Effector CD8-positive, alpha-beta T cell (primary cell): Measurements from ENCODE around the gene GPR42.

Source experiments
- DNase-seq: peaks from one replicate; lab custom pipeline; 2025; lab: John Stamatoyannopoulos, UW
- total RNA-seq, 4 experiments: gene quantifications; one replicate each; lab custom pipeline; 2026; lab: John Stamatoyannopoulos, UW

Gene GPR42, protein sequence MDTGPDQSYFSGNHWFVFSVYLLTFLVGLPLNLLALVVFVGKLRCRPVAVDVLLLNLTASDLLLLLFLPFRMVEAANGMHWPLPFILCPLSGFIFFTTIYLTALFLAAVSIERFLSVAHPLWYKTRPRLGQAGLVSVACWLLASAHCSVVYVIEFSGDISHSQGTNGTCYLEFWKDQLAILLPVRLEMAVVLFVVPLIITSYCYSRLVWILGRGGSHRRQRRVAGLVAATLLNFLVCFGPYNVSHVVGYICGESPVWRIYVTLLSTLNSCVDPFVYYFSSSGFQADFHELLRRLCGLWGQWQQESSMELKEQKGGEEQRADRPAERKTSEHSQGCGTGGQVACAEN
- 0 reads per million in 4 experiments for total RNA-seq

GRCh38 chr19:35370722-35371121 is at the start of gene GPR42:
Gene GPR42, plus strand, starts transcription at chr19:35371068. Its CDS starts 292 bp downstream, at chr19:35371360.
- DNase-seq, result no peak

- no peak for DNase-seq
These were observed 49.6 kb upstream of the GPR42 start for GRCh38 chr19:35321291-35321690.

DNA sequence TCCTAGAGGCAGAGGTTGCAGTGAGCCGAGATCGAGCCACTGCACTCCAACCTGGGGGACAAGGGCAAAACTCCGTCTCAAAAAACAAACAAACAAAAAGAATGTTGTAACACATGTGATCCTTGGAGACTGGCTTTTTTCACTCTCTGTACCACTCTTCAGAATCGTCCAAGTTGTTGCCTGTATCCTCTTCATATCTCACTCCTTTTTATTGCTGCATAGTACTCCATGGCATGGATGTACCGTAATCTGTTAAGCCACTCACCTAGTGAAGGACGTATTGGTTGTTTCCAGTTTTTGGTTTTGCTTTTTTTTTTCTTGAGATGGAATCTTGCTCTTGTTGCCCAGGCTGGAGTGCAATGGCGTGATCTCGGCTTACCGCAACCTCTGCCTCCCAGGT is 48.9 kb upstream of the GPR42 start:
- DNase-seq, result no peak

DNA sequence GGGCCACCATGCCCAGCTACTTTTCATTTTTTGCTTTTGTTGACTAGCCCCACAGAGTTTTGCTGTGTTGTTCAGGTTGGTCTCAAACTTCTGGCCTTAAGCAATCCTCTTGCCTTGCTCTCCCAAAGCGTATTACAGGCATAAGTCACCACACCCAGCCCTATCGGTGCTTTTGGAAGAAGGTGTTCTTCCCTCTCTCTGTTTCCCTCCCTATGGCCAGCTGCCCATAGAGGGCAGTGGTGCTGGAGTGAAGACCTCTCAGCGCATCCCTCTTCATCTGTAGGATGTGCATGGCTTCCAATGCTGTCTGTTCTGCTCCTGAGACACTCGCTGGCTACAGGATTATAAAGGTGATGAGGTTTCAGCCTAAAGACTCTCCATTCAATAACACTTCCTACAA is 43.2 kb upstream of the GPR42 start:
- DNase-seq, result no peak

DNA sequence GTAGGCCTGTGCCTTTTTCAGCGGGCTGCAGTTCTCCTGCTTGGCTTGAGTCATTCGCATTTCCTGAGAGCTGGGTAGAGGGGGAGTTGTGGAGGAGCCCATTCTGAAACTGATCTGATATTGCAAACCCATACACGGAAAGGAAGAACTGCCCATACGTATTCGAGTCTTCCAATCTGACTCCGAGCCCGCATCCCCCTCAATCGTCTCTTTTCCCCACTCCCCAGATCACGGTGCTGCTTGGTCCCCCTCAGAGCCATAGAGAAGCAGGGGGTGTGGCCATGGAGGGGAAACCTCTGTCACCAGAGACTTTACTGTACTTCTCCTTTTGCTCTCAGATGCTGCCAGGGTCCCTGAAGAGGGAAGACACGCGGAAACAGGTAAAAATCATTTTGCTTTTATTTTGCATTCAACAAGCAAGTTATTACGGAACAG is 42.0 kb upstream of the GPR42 start, which contains the start of gene CD22:
CD22 (plus strand) TSS at position 337 of the 435 bp plus-strand sequence. CDS start 2,854 bp downstream, outside the sequence.
- no peak for DNase-seq

GRCh38 chr19:35329323-35329722 is 41.5 kb upstream of the GPR42 start:
- no peak for DNase-seq

DNA sequence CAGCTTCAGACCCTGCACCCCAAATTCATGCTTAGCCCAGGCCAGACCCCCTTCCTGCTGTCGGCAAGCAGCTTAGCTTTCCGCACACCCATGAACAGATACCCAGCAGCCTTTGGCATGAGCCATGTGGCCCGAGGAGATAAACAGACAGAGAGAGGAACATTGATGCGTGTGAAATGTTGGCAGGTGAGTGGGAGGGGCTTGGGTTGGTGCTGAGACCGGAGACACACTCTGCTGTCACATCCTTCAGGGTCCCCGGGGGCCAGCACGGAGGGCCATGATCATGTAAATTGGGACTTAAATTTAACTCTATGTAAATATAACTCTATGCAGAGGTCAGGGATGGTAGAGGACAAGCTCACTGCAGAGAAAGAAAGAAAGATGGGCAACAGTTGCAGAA is 40.4 kb upstream of the GPR42 start:
- DNase-seq, result no peak

DNA sequence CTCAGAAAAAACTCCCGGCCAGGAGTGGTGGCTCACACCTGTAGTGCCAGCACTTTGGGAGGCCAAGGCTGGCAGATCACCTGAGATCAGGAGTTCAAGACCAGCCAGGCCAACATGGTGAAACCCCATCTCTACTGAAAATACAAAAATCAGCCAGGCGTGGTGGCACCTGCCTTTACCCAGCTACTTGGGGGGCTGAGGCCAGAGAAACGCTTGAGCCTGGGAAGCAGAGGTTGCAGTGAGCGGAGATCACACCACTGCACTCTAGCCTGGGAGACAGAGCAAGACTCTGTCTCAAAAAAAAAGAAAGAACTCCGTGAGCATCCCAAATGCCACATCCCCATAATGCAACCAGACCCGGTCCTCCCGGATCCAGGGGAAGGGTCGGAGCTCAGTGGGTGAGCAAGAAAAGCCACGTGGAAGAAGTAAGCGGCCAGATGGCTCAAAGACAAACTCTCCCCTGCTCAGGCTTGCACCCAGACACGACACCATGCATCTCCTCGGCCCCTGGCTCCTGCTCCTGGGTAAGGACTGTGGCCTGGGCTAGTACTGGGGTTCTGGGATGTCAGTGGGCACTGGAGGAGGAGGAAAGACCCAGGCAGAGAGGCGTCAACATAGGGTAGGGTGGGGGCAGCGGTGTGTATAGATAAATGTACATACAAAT is 39.2 kb upstream of the GPR42 start:
- no peak for DNase-seq

- no peak for DNase-seq
These were observed 38.1 kb upstream of the GPR42 start for GRCh38 chr19:35332817-35333216.

GRCh38 chr19:35334144-35334753 is 36.6 kb upstream of the GPR42 start:
- no peak for DNase-seq

DNA sequence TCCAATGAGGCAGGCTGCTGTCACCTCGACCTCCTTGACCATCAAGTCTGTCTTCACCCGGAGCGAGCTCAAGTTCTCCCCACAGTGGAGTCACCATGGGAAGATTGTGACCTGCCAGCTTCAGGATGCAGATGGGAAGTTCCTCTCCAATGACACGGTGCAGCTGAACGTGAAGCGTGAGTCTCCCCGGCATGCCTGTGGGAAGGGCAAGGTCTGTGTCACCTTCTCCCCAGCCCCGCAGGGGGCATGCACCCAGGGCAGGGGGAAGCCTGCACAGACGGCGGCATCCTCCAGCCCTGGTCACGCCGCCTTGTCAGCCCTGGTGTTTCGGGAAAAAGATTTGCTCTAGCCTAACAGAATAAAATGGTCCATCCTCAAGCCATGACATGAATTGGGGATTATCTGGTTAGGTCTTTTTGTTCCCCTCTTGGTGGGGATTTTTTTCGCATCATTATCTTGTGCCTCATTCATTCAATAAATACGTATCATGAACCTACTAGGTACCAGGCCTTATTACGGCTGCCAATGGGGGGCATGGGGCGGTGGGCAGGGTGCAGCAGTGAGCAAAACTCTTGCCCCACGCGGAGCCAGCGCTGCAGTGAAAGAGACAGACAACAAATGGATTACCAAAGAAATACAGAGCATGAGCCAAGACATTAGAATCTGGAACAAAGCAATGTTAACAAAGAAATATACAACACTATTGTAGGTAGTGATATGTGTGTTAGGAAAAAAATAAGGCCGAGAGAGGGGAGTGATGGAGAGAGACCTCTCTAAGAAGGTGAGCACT is 34.5 kb upstream of the GPR42 start:
- DNase-seq, result no peak

DNA sequence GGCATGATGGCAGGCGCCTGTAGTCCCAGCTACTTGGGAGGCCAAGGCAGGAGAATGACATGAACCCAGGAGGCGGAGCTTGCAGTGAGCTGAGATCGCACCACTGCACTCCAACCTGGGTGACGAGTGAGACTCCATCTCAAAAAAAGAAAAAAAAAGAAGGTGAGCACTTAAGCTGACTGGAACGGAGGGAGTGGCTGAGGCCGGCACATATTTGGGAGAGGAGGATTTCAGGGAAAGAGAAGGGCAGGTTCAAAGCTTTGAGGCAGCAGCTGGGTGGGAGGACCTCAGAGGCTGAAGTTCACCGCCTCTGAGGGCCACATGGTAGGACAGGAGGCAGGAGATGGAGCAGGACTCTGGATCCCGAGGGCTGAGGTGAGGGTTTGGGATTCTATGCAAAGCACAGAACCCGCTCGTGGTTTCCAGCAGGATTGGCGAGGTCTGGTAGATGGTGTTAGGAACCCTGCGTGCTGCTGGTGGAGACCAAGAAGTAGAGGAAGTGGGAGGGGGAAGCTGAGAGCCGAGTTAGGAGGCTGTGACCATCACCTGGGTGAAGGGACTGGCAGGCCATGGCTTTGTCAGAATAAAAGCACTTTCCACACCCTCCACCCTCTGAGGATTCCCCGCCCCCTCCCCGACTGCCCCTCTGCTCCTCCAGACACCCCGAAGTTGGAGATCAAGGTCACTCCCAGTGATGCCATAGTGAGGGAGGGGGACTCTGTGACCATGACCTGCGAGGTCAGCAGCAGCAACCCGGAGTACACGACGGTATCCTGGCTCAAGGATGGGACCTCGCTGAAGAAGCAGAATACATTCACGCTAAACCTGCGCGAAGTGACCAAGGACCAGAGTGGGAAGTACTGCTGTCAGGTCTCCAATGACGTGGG is 33.5 kb upstream of the GPR42 start:
- DNase-seq, result no peak

- DNase-seq, result no peak
These were observed 32.9 kb upstream of the GPR42 start for GRCh38 chr19:35337984-35338296.

DNA sequence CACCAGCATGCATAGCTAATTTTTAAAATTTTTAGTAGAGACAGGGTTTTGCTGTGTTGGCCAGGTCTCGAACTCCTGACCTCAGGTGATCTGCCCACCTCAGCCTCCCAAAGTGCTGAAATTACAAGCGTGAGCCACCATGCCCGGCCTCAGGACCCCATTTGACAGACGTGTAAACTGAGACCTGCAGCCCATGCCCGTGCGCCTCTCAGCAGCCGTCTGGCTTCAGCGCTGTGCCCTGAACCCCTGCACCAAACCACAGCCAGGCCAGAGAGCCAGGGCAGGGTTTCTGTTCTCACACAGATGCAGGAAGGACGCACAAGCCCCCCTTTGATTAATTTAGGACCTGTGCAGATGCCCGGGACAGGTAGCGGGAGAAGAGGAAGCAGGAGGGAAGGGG is 30.4 kb upstream of the GPR42 start:
- no peak for DNase-seq

- no peak for DNase-seq
These were observed 29.9 kb upstream of the GPR42 start for GRCh38 chr19:35341006-35341405.

DNA sequence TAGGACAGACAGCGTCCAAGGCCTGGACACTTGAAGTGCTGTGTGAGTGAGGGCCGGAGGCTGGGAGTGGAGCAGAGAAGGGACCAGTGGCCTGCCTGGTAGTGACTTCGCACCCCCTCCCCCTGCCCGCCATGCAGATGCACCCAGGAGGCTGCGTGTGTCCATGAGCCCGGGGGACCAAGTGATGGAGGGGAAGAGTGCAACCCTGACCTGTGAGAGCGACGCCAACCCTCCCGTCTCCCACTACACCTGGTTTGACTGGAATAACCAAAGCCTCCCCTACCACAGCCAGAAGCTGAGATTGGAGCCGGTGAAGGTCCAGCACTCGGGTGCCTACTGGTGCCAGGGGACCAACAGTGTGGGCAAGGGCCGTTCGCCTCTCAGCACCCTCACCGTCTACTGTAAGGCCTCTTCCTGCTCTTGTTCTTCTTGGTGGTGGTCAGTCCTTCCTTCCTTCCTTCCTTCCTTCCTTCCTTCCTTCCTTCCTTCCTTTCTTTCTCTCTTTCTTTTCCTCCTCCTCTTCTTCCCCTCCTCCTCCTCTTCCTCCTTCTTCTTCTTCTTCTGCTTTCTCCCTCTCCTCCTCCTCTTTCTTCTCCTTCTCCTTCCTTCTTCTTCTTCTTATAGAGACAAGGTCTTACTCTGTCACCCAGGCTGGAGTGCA is 29.2 kb upstream of the GPR42 start:
- DNase-seq, result no peak

GRCh38 chr19:35342430-35342829 is 28.4 kb upstream of the GPR42 start:
- no peak for DNase-seq

GRCh38 chr19:35344511-35345031 is 26.3 kb upstream of the GPR42 start:
- no peak for DNase-seq

- DNase-seq, result no peak
These were observed 25.2 kb upstream of the GPR42 start for GRCh38 chr19:35345671-35346111.
